ENCODE results near the gene DCPS.

The DCPS gene

DNA sequence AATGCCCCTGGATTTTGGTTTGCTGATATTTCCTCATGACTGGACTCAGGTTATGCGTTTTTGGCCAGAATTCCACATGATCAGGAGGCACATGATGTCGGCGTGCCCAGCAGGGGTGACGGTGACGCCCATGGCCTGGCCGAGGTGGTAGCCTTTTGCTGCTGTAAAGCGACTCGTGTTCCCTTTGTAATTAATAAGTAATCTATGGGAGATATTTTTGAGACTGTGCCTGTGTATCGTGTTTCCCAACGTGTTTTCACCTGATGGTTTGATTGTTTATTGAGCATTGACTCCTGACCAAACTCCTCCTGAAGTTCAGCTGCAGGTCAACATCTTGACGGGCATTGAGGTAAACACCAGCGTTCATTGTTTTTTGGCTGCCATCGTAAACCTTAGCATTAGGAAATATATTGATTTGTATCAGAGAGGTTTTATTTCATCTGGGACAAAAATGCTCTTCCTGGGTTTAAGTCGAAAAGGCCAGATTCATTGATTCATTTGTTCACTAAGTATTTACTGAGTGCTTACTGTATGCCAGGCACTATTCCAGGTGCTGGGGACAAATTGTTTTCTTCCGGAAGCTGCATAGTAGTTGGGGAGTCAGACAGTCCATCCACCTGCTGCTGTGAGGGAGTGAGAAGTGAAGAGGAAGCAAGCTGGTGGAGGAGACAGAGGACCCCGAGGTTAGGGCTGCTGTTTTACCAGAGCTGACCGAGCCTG, 23.6 kb downstream of the DCPS start:
- H3K4me3 ChIP-seq (ENCODE audit: low read depth, low read length) = no peak overlapping the region
- TF ChIP-seq, protein P1, sequence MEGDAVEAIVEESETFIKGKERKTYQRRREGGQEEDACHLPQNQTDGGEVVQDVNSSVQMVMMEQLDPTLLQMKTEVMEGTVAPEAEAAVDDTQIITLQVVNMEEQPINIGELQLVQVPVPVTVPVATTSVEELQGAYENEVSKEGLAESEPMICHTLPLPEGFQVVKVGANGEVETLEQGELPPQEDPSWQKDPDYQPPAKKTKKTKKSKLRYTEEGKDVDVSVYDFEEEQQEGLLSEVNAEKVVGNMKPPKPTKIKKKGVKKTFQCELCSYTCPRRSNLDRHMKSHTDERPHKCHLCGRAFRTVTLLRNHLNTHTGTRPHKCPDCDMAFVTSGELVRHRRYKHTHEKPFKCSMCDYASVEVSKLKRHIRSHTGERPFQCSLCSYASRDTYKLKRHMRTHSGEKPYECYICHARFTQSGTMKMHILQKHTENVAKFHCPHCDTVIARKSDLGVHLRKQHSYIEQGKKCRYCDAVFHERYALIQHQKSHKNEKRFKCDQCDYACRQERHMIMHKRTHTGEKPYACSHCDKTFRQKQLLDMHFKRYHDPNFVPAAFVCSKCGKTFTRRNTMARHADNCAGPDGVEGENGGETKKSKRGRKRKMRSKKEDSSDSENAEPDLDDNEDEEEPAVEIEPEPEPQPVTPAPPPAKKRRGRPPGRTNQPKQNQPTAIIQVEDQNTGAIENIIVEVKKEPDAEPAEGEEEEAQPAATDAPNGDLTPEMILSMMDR (IDR thresholded peaks at IDR 0.05; ENCODE audit: low read depth, low read length) = no peak

DNA sequence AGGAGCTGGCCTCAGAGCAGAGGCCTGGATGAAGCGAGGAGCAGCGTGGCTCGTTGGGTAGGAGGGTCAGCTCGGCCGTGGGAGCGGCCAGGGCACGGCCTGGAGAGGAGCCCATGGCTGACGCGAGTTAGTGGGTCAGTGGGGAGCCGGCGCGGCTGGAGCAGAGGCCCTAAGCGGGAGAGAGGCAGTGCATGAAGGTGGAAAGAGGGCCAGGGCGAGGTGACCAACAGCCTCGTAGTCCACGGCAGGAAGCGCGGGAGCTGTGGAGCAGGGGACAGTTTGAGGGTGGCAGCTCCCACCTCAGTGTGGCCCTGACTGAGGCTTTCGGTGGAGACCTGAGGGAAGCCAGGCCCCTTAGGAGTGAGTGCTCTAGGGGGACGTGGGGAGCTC, 24.1 kb downstream of the DCPS start:
- H3K4me3 ChIP-seq (ENCODE audit: low read depth, low read length) = no peak overlapping the region
- TF ChIP-seq, protein P1 (IDR thresholded peaks at IDR 0.05; ENCODE audit: low read depth, low read length) = no peak

DNA sequence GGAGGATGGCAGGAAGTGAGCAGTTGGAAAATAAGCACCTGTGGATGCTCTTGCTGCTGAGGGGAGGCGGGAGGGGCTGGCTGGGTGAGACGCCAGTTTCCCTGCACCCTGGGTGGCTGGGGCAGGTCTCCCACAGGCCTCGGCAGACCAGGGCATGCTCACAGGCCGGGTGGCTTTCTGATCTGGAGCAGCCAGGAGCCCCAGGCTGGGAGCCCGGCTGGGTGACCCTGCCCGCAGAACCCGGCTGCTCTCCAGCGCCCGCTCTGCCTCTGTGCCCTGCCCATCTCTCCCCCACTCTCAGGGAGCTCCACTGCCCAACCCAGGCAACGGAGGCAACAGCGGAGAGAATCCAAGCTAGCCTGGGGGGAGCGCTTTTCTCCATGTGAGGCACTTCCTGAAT, 24.6 kb downstream of the DCPS start:
- TF ChIP-seq, protein P1 (IDR thresholded peaks at IDR 0.05; ENCODE audit: low read depth, low read length) = no peak
- no peak overlapping the region for H3K4me3 ChIP-seq (ENCODE audit: low read depth, low read length)

DNA sequence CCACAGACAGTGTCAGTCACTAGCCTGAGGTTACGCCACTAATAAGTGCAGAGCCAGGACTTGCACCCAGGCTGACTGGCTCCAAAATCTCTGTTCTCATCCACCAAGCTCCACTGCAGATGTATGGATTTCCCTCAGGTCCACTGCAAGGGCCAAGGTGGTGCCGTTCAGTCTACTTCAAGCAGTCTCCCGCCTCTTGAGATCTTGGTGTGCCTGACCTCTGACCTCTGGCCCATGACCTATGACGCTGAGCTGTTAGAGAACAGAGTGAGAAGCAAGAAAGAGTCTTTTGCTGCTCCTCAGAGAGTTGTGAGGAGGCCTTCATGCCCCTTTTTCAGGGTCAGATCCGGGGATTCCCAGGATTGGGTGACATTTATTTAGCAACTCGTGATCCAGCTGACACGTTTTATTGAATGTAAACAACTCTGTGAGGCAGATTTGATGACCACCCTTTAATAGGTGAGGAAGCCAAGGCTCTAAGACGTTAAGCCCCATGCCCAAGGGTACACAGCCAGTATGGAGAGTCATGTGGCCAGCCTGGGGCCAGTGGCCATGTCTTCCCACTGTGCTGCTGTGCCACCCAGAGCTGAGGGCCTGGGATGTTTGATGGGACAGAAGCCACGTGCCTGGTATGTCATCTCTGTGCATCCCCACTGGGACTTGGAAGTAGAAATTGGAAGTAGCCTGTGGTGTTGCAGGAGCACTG, 25.2 kb downstream of the DCPS start:
- TF ChIP-seq, protein P1 (IDR thresholded peaks at IDR 0.05; ENCODE audit: low read depth, low read length) = no peak
- no peak overlapping the region for H3K4me3 ChIP-seq (ENCODE audit: low read depth, low read length)

DNA sequence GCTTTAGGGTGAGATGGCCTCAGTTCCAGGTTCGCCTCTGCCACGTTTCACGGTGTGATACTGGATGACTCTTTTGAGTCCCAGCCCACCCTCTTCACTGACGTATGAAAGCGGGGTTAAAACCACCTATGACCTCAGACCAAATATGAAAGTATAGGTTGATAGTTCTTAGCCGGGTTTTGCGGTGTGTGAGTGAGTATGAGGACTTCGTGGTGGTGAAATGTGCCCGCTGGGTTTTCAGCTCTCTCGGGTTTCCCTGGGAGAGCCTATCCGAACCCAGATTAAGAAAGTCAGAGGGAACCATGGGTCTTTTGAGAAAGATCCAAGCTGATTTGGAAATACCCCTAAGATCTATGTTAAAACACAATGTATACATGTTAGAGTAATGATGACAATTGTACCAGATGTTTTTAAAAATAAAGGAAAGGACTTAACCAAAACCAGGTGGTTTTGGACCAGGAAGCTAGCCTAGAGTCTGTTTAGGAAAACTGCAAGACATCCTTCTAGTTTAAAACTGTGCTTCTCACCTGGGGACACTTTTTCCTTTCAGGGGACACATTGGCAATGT, 25.9 kb downstream of the DCPS start:
- no peak overlapping the region for H3K4me3 ChIP-seq (ENCODE audit: low read depth, low read length)
- TF ChIP-seq, protein P1 (IDR thresholded peaks at IDR 0.05; ENCODE audit: low read depth, low read length) = no peak

DNA sequence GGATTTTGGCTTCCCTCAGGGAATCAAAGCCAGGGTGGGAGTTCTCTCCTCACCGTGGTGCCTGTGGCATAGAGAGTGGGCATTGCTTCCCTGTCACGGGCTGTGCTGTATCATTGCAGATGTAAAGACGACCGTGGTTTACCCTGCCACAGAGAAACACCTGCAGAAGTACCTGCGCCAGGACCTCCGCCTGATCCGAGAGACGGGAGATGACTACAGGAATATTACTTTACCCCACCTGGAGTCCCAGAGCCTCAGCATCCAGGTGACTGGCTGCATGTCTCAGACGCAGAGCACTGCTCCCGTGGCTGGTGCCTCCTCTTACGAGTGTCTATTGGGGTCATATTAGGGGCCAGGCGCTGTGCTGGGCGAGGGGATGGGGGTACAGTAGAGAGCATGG, 27.4 kb downstream of the DCPS start:
- TF ChIP-seq, protein P1 (IDR thresholded peaks at IDR 0.05; ENCODE audit: low read depth, low read length) = no peak
- no peak overlapping the region for H3K4me3 ChIP-seq (ENCODE audit: low read depth, low read length)

DNA sequence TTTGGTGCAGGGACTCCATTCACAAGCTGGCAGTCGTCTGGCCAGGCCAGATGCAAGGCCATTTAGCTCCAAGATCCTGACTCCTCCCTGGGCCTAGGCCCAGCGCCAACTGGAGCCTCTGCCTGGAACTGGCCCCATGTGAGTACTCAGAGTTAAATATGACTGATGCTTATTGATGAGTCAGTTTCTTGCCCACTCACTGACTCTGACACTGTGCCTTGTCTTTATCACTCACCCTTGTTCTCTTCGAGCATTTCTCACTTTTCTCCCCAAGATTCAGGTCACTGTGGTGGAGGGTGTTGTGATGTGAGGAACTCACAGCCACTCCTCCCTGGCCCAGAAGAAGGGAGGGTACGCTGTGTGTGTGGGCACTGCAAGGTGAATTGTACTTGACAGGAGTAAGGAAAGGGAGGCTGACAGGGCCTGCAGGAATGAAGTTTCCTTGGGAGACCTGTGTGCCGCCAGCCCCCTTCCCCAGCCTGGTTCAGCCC, 28.4 kb downstream of the DCPS start:
- TF ChIP-seq, protein P1 (IDR thresholded peaks at IDR 0.05; ENCODE audit: low read depth, low read length) = no peak
- H3K4me3 ChIP-seq (ENCODE audit: low read depth, low read length) = no peak overlapping the region
